ENCODE measurements around the gene PTGES2.

Gene PTGES2

DNA sequence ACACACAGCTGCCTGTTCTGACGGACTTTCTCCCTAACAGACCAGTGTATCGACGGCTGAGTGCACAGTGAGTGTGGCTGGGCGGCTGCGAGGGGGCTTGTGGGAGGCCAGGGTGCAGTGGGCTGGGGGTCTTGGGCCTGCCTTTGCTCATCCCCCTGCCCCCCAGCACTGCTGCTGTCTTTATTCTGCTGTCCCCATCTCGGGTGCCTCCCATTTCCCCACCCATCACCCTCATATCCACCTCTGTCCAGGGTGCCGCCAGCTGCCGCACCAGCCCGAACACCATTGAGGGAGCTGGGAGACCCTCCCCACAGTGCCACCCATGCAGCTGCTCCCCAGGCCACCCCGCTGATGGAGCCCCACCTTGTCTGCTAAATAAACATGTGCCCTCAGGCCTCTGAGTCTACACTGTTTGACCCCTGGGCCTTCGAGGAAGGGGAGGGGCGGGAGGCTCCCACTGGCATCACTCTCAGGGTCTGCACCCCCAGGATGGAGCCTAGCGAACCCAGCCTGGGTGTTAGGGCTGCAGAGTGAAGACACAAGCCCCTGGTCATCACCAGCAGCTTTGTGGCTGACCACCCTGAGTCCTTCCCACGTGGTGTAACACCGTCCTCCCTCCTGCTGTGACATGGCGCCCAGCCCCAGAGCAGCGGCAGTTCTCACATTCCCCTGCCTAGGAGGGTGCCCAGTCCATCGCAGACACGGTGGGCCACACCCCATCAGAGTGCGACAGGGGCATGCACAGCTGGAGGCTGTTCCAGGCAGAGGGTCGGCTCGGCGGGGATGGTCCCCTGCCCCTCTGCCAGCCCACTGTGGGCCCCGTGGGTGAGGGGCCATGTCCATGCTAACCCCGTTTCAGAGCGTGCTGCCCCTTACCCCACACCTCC lies 25.8 kb upstream of the PTGES2 start:
- DNase-seq, result no peak

DNA sequence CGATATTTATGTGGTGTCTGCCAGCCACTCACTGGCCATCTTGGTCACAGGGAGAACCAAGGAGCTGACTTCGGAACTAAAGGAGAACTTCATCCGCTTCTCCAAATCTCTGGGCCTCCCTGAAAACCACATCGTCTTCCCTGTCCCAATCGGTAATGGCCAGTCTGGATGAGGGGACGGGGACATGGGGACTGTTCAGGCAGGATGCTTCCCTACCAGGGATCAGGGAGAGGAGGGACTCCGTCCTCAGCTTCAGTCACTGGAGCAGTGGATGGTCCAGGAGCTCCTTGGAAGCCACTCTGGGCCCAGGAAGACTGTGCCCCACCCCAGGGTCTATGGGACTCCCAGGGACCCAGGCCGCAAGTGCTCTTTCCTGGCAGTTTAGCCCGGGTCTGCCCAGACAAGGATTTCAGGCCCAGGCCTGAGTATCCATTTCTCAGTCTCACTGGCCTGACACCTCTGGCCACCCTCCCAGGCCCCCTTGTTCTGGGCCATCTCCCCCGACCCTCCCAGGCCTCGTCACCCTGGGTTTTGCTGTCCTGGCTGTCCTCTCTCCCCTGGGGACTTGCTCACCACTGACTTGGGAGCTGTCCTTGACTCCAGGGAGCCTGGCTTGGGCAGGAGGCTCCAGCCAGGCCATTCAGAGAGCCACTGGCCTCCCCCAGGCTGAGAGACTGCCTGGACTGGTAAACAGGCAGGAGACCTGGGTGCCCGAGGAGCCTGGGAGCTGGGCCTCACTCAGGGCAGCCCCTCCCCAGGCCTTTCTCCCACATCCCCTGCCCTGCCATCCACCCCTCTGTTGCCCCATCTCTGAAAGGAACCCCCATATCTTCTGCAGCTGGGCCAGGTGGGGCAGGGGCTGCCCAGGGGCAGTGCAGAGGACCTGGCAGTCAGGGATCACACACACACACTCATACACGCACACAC lies 24.9 kb upstream of the PTGES2 start:
- DNase-seq, result no peak

- DNase-seq, result no peak
Measured at GRCh38 chr9:128151309-128152132, 24.0 kb upstream of the PTGES2 start.

- no peak for DNase-seq
Measured at GRCh38 chr9:128150594-128151308, 23.2 kb upstream of the PTGES2 start.

- DNase-seq, result no peak
Measured at GRCh38 chr9:128149951-128150593, 22.5 kb upstream of the PTGES2 start.

- no peak for DNase-seq
Measured at GRCh38 chr9:128149001-128149701, 21.6 kb upstream of the PTGES2 start, which contains the start of gene LCN2. Gene LCN2, plus strand, starts transcription at chr9:128149453. Its CDS starts 73 bp downstream, at chr9:128149526.

GRCh38 chr9:128148509-128149000 lies 21.0 kb upstream of the PTGES2 start:
- no peak for DNase-seq

- DNase-seq, result no peak
Measured at GRCh38 chr9:128146591-128147120, 19.1 kb upstream of the PTGES2 start.

DNA sequence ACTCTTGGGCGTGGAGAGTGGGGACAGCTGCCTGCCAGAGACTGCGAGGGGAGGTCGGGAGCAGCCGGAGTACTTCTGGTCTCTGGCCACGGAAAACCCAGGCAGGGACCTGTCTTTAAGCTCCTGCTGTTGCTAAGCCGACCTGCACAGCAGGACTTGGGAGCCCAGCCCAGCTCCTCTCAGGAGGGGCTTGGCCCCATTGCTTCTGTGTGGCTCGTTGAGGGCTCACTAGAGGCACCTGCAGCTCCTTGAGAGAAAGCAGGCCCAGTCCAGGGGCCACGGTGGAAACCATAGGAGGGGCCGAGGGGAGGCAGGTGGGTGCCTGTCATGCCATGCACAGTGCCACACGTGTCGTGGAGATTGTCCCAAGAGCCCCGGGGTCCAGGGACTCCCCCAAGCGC lies 18.4 kb upstream of the PTGES2 start:
- no peak for DNase-seq

- no peak for DNase-seq
Measured at GRCh38 chr9:128145536-128145935, 18.0 kb upstream of the PTGES2 start.

- DNase-seq, result no peak
Measured at GRCh38 chr9:128144239-128145181, 17.0 kb upstream of the PTGES2 start.

DNA sequence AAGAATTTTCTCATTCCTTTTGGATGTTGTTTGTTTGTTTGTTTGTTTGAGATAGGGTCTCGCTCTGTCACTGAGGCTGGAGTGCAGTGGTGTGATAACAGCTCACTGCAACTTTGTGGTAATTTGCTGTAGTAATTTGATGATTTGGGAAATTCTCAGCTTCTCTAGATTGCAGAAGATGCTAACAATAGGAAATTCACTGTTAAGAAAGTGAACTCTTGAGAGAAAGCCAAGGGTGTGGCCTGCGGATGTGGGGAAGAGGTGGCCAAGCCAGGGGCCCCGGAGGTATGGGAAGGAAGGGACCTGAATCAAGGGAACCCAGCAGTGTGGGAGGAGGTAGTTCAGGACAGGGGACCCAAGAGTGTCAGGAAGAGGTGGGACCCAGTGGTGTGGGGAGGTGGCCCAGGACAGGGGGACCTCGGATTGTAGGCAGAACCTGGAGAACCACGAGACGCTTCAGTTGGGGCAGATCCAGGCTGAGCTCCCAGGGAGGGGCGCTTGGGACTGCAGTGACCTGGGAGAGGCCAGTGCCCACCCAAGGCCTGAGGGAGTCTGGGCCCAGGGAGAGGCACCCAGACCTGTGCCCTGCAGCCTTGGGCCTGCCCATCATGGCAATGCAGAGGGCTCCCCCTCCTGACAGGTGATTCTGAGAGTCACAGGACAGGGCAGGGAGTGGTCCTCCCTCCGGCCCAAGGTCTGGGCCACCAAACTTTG lies 16.2 kb upstream of the PTGES2 start:
- DNase-seq, result no peak

DNA sequence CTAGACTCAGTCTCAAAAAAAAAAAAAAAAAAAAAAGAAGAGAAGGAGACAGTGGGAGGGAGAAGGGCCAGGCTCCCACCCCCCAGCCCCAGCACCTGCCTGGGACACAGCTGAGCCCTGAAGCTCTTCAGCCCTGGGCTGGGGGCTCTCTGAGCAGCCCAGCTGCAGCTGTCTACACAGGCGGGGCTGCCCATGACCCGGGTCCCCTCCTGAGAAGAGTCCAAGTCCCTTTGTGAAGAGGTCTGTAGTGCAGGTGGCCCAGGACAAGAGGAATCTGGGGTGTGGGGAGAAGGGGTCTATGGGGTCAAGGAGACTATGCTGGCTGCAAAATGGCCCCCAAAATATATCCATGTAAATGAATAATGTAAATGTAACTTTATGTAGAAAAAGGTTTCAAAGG lies 15.1 kb upstream of the PTGES2 start:
- no peak for DNase-seq

DNA sequence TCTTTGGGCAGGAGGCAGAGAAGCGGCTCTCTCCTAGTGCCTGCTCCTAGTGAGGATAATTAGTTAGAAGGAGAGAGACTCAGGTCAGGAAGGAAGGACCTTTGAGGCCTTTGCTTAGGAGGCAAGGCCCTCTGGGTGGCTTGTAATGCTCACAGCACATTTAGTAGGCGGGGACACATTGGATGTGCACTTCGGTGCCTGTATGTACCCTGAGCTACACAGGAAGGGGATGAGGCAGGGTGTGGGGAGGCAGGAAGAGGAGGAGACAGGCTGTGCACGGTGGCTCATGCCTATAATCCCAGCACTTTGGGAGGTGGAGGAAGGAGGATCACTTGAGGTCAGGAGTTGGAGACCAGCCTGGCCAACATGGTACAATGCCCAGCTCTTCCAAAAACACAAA lies 14.5 kb upstream of the PTGES2 start:
- DNase-seq, result no peak

- DNase-seq, result no peak
Measured at GRCh38 chr9:128141604-128142003, 14.1 kb upstream of the PTGES2 start.

DNA sequence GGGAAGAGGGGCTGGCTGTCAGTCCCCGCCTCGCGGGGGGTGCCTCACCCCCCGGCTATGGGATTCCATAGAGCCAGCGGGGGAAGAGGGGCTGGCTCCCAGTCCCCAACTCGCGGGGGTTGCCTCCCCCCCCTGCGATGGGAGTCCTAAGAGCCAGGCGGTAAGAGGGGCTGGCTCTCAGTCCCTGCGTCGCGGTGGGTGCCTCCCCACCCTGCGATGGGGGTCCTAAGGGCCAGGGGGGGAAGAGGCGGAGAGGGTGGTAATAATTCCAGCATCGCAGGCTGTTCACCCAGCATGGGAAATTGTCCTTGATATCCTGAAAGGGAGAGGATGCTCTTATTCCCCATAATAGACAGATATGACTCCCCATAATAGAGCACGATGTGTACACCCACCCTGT lies 12.1 kb upstream of the PTGES2 start:
- no peak for DNase-seq

DNA sequence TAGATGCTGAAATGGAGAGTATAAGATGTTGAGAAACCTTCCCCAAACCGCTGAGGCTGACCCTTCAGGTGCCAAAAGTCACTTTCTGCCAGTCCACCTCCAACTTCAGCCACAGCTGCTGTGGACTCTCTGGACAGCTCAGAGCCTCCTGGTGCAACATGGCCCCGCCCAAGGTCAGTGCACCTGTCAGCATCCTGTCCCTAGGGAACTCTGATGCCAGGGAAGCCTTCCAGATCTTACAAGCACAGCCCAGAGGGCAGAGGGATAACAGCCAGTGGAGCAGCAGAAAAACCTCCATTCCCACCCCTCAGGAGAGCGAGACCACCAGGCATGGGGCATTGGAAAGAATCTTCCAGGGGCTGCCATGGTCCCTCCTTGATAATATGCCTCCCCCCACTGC lies 10.5 kb upstream of the PTGES2 start:
- DNase-seq, result no peak
